Measurements from ENCODE around the gene OPHN1.
"Not testable (repeated sequence)": the region's sequence is repeated elsewhere in the genome, so short reads cannot be mapped to it uniquely, and the experiment has no call there.

Gene OPHN1

DNA sequence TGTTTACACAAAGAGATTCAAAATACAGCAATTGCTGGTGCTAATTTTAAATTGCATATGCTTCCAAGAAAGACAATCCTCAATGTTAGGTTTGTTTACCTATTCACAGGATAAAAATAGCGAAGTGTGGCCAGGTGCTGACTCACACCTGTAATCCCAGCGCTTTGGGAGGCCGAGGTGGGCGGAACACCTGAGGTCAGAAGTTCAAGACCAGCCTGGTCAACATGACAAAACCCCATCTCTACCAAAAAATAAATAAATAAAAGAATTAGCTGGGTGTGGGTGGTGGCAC, 77.7 kb downstream of the OPHN1 start:
- DNase-seq (ENCODE audit: low read depth) = no peak
- TF ChIP-seq, protein P1, sequence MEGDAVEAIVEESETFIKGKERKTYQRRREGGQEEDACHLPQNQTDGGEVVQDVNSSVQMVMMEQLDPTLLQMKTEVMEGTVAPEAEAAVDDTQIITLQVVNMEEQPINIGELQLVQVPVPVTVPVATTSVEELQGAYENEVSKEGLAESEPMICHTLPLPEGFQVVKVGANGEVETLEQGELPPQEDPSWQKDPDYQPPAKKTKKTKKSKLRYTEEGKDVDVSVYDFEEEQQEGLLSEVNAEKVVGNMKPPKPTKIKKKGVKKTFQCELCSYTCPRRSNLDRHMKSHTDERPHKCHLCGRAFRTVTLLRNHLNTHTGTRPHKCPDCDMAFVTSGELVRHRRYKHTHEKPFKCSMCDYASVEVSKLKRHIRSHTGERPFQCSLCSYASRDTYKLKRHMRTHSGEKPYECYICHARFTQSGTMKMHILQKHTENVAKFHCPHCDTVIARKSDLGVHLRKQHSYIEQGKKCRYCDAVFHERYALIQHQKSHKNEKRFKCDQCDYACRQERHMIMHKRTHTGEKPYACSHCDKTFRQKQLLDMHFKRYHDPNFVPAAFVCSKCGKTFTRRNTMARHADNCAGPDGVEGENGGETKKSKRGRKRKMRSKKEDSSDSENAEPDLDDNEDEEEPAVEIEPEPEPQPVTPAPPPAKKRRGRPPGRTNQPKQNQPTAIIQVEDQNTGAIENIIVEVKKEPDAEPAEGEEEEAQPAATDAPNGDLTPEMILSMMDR (IDR thresholded peaks at IDR 0.05; ENCODE audit: control insufficient read depth, insufficient read depth, low read depth, low read length, missing control alignments) = no peak
- H3K4me3 ChIP-seq (ENCODE audit: control insufficient read depth, low read depth, low read length) = no peak overlapping the region

DNA sequence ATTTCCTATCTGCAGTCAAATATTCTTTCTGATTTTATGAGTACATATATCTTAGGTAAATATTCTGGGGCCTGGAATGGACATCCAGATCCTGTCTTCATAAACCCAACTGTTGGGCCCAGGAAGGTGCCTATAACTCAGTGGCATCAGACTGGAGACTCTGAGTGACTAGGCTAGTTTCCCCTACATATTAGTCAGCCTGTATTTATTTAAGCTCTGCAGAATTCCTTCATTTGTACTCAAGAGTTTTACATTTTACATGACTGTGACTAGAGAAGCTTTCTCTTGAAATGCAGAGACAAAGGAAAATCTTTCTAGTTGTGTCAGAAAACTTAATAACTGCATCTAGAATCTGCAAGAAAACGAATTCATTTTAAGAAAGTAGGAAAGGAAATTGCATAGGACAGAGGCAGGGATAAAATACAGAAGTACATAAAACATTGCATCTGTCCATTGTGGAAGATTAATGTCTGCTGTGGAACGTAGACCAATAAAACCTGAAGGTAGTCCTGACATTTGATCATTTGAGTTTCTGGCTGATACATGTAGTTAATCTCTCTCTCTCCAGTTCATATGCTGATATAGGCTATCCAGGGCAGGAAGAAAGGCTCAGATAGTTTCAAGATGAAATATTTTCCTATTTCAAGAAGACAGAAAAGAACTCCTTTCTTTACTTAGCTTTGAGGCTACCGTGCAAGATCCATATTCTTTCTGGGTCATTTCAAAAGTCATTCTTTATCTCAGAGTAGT, 78.2 kb downstream of the OPHN1 start:
- no peak overlapping the region for H3K4me3 ChIP-seq (ENCODE audit: control insufficient read depth, low read depth, low read length)
- no peak for DNase-seq (ENCODE audit: low read depth)
- TF ChIP-seq, protein P1 (IDR thresholded peaks at IDR 0.05; ENCODE audit: control insufficient read depth, insufficient read depth, low read depth, low read length, missing control alignments) = no peak

DNA sequence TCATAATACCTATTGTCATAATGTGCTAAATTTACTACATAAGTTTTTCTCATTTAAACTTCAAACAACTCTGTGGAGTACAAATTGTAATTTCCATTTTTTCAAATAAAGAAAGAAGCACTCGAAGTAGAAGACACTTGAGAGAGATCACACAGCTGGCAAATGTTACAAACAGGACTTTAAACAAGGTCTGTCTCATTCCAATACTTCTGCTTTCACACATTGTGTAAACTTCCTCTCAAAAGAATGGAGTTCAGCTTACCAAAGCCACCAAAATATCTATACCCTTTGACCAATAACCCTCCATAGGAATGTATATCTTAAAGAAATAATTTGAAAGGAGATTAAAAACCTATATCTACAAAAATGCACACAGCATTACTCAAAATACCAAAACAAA, 88.3 kb downstream of the OPHN1 start:
- no peak overlapping the region for H3K4me3 ChIP-seq (ENCODE audit: control insufficient read depth, low read depth, low read length)
- TF ChIP-seq, protein P1 (IDR thresholded peaks at IDR 0.05; ENCODE audit: control insufficient read depth, insufficient read depth, low read depth, low read length, missing control alignments) = no peak
- DNase-seq (ENCODE audit: low read depth) = no peak

DNA sequence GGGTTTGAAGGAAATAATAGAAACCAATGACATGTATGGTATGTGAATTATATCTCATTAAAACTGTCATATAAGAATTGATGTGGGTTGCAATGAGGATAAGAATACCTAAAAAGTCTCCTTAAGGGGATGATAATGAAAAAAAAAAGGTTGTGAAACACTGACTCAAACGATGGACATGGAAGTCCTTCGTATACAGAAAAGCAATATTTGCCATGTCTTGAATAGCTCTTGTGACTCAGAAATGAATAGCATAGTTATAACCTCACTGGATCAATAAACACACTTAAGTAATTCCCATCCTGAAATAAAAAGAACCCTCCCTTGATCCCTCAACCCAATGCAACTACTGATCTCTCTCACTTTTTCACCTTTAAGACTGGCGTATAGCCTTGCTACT, 89.7 kb downstream of the OPHN1 start:
- no peak overlapping the region for H3K4me3 ChIP-seq (ENCODE audit: control insufficient read depth, low read depth, low read length)
- TF ChIP-seq, protein P1 (IDR thresholded peaks at IDR 0.05; ENCODE audit: control insufficient read depth, insufficient read depth, low read depth, low read length, missing control alignments) = no peak
- DNase-seq (ENCODE audit: low read depth) = no peak

DNA sequence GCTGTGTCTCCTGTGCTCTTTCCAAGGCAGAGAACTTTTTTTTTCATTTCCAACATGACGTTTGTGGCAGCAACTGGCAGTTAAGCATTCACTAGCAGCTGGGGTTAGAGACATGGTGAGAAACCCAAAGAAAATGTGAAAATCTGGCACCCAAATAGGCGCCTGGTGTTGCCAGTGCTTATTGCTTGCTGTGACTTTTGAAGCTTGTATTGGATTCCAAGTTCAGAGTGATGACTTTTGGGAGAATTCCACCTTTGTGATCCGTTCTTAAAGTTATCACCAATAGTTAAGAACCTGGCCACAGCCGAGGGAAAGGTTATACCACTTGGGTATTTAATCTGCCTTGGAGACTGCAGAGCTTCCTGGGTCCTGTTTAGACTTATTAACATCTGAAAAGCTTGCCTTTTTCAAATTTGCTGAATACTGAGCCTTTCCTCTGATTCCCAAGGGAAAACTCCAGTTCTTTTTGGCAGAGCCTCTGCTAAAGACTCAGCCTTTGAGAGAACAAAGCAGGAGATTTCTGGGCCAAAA, 101.0 kb downstream of the OPHN1 start:
- TF ChIP-seq, protein P1 (IDR thresholded peaks at IDR 0.05; ENCODE audit: control insufficient read depth, insufficient read depth, low read depth, low read length, missing control alignments) = no peak
- DNase-seq (ENCODE audit: low read depth) = no peak
- H3K4me3 ChIP-seq (ENCODE audit: control insufficient read depth, low read depth, low read length) = no peak overlapping the region

DNA sequence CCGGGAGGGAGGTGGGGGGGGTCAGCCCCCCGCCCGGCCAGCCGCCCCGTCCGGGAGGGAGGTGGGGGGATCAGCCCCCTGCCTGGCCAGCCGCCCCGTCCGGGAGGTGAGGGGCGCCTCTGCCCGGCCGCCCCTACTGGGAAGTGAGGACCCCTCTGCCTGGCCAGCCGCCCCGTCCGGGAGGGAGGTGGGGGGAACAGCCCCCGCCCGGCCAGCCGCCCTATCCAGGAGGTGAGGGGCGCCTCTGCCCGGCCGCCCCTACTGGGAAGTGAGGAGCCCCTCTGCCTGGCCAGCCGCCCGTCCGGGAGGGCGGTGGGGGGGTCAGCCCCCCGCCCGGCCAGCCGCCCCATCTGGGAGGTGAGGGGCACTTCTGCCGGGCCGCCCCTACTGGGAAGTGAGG, 106.5 kb downstream of the OPHN1 start:
- not testable (repeated sequence) for DNase-seq (ENCODE audit: low read depth); H3K4me3 ChIP-seq (ENCODE audit: control insufficient read depth, low read depth, low read length)

DNA sequence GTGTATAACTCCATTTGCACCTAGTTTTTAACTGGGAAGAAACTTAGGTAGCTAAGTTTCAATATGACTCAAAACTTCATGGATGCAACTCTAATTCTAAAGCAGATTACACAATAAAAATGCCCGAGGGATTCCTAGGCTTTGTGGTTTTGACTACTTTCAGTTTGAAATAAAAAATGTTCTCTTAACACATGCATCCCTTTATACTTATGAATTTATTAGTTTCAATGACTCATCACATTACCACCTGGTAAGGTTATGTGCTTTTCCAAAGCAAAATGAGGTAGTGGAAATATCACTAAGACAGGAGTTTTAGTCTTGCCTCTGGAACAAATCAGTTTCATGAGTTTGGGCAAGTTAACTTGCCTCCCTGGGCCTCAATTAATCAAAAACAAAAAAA, 125.5 kb downstream of the OPHN1 start:
- H3K4me3 ChIP-seq (ENCODE audit: control insufficient read depth, low read depth, low read length) = no peak overlapping the region
- DNase-seq (ENCODE audit: low read depth) = peak; percentile 66
- TF ChIP-seq, protein P1 (IDR thresholded peaks at IDR 0.05; ENCODE audit: control insufficient read depth, insufficient read depth, low read depth, low read length, missing control alignments) = no peak

All from AG09309 (cell line).